ENCODE results near the gene ELN. TPM values are rescaled to one million over a fixed set of nuclear protein-coding genes. Genes with fewer than 3 reads are reported as not detected.

Gene ELN
- total and polyA plus RNA-seq, 2 of the 8 experiments (the other 6 are each of a cell fraction or from before 2014, with no cell fraction given) = 5.1 to 5.6 TPM

- ChIA-PET CTCF (ENCODE audit: partially characterized antibody) (interaction anchor here (0.5 to 6.5 kb wide), 8 partner anchors 10 to 174 kb away, joined by 3 to 58 read pairs (median 4); partner anchors contain the start of gene ELN), POLR2A (ENCODE audit: partially characterized antibody) (interaction anchor here (1.0 to 2.1 kb wide), 2 partner anchors 10 to 11 kb away, joined by 3 to 5 read pairs; partner anchors contain the start of gene ELN)
- no peaks in the 10 kb centered on the region for H4K20me1 ChIP-seq (replicated peaks in 1 of 2; ENCODE audit: control insufficient read depth in 1 of 2, insufficient read depth in 2 of 2, low read length in 2 of 2)
- no peak overlapping the region for H2AFZ ChIP-seq (ENCODE audit: low read length)
- H3K56ac ChIP-seq (replicated peaks; ENCODE audit: insufficient read length, low read depth, low read length) = no peak overlapping the region
- H3K23me2 ChIP-seq (ENCODE audit: low read depth, low read length) = no peaks in the 10 kb centered on the region; the same call in 1 of the 2 replicates
- H3K36me3 ChIP-seq (ENCODE audit: control insufficient read depth in 2 of 4, insufficient read depth in 4 of 4, low read length in 3 of 4) = no peaks in the 10 kb centered on the region
- no peak overlapping the region for H3K4me2 ChIP-seq (ENCODE audit: insufficient read depth in 1 of 2, low read depth in 2 of 2, low read length in 2 of 2)
- H2BK120ac ChIP-seq (replicated peaks; ENCODE audit: low read depth, low read length) = no peak overlapping the region
- no peak overlapping the region for H2BK5ac ChIP-seq (ENCODE audit: low read depth, low read length)
- no peak overlapping the region for H3K4ac ChIP-seq (replicated peaks; ENCODE audit: insufficient read length, low read depth, low read length)
- no peak overlapping the region for H3K18ac ChIP-seq (ENCODE audit: extremely low read depth, low read length)
- H3K79me1 ChIP-seq (ENCODE audit: low read depth, low read length) = no peaks in the 10 kb centered on the region
- no peak overlapping the region for H4K5ac ChIP-seq (ENCODE audit: insufficient read length, low read depth, low read length)
- H3K23ac ChIP-seq (ENCODE audit: insufficient read length) = no peak overlapping the region
- H3K27ac ChIP-seq (ENCODE audit: low read depth, low read length) = no peak overlapping the region
- DNase-seq (ENCODE audit: low read depth in 1 of 2, low spot score in 2 of 2) (no peak), FAIRE-seq (no peak)
- no peaks in the 10 kb centered on the region for H3K9me3 ChIP-seq (ENCODE audit: insufficient read depth in 2 of 2, low read depth in 1 of 2, low read length in 1 of 2)
- H3K4me1 ChIP-seq (replicated peaks in 1 of 4; ENCODE audit: control insufficient read depth in 3 of 4, insufficient read depth in 4 of 4, low read length in 3 of 4) = peaks cover 0 to 17% (median 15%) of the 10 kb centered on the region in 4 experiments; a peak in 6 of 7 replicates
- H2BK12ac ChIP-seq (ENCODE audit: low read depth, low read length) = no peak overlapping the region
- H2BK15ac ChIP-seq (ENCODE audit: low read length) = no peak overlapping the region
- TF ChIP-seq ASH2L (IDR thresholded peaks at IDR 0.05; ENCODE audit: low read length) (no peak), EGR1 (IDR thresholded peaks at IDR 0.05; ENCODE audit: borderline replicate concordance, low read depth, low read length) (no peak), GTF2F1 (IDR thresholded peaks at IDR 0.05; ENCODE audit: borderline replicate concordance, low read depth, low read length) (no peak), SUZ12 (IDR thresholded peaks at IDR 0.05; ENCODE audit: low read length) (no peak), TEAD4 (IDR thresholded peaks at IDR 0.05; ENCODE audit: low read depth, low read length) (no peak), BACH1 (IDR thresholded peaks at IDR 0.05; ENCODE audit: low read length) (no peak), SAP30 (IDR thresholded peaks at IDR 0.05; ENCODE audit: insufficient read depth, insufficient replicate concordance, low read length) (no peak)
- 92% methylated on average over 11 of the region's 11 CpGs; no CpG with 5 or more reads in 1 of the 2 experiments for WGBS, 2 experiments (ENCODE audit: extremely low coverage in 1 of 2, insufficient coverage in 1 of 2, insufficient read length in 1 of 2, insufficient replicate concordance in 2 of 2, low coverage in 1 of 2, low lambda C conversion rate in 2 of 2, missing lambda C conversion rate in 1 of 2)
- H3K27me3 ChIP-seq (replicated peaks in 1 of 4; ENCODE audit: control insufficient read depth in 3 of 4, extremely low read depth in 1 of 4, insufficient read depth in 3 of 4, low read length in 3 of 4) = no peaks in the 10 kb centered on the region
- H4K8ac ChIP-seq (ENCODE audit: extremely low read depth, insufficient read depth, low read length) = no peak overlapping the region
- no peak overlapping the region for H2BK20ac ChIP-seq (ENCODE audit: low read length)
- H3K14ac ChIP-seq (ENCODE audit: insufficient read length) = no peak overlapping the region
- H4K91ac ChIP-seq (replicated peaks; ENCODE audit: insufficient read length, low read length) = peak overlapping the region; percentile 41
- H3K4me3 ChIP-seq (ENCODE audit: extremely low read depth in 1 of 4, insufficient read depth in 2 of 4, low read depth in 3 of 4, low read length in 4 of 4) = no peak overlapping the region
- no peak overlapping the region for H3K9ac ChIP-seq (replicated peaks in 1 of 4; ENCODE audit: extremely low read depth in 1 of 4, low read depth in 3 of 4, low read length in 3 of 4)
- H3K79me2 ChIP-seq (ENCODE audit: control insufficient read depth in 1 of 2, insufficient read depth in 2 of 2, low read length in 2 of 2) = no peaks in the 10 kb centered on the region
- no peak overlapping the region for H2AK5ac ChIP-seq (ENCODE audit: low read depth, low read length)
Measured at GRCh38 chr7:74039337-74039736, 11.4 kb downstream of the ELN start.
